WERI-Rb-1 (cell line): ENCODE data around the gene MPND.

ENCODE experiments used
- DNase-seq: peaks from one replicate; pipeline ENCODE4 v3.0.0-alpha.2; 2020
- H3K27ac ChIP-seq: fragments of 250-450 bp; sonication (Bioruptor Pico); 2 replicates; pipeline ENCODE4 v1.5.1; 2020; ENCODE audit warnings: mild to moderate bottlenecking, moderate library complexity
- H3K27me3 ChIP-seq: fragments of 250-450 bp; sonication (Bioruptor Pico); 2 replicates; pipeline ENCODE4 v1.5.1; 2021; ENCODE audit warnings: mild to moderate bottlenecking, low read depth, moderate library complexity; ENCODE audit not compliant: insufficient read depth, severe bottlenecking
- H3K36me3 ChIP-seq: fragments of 250-450 bp; sonication (Bioruptor Pico); 2 replicates; pipeline ENCODE4 v1.5.1; 2020; ENCODE audit warnings: mild to moderate bottlenecking, moderate library complexity
- H3K4me3 ChIP-seq: 2 replicates; pipeline ENCODE4 v1.5.1; 2011; ENCODE audit warnings: low read depth, mild to moderate bottlenecking, control low read depth, low read length
- H3K9me3 ChIP-seq: fragments of 250-450 bp; sonication (Bioruptor Pico); 2 replicates; pipeline ENCODE4 v1.5.1; 2021; ENCODE audit warnings: mild to moderate bottlenecking, moderate library complexity; ENCODE audit not compliant: severe bottlenecking
- TF ChIP-seq, protein P1 (sequence below): IDR thresholded peaks from 2 replicates; pipeline ENCODE4 v1.5.1; 2011; ENCODE audit warnings: low read depth, mild to moderate bottlenecking, control low read depth, inconsistent platforms, low read length

MPND gene

DNA sequence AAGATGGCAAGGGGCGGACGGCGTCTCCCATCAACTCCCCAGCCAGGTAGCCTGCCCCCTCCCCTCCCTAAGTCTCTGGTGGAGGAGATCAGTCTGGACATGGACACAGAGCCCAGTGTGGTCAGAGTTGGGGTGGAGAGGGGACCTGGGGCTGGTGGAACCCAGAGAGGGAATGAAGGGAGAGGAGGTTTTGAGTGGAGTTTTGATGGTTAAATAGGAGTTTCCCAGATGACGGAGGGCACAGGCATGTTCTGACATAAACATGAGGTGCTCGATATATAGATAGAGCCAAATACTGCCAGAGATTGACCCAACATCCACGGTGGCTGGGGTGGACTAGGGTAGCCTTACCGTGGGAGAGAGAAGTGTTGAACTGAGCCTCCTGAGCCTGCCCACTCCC is 24.9 kb upstream of the MPND start:
- Histone ChIP-seq H3K36me3 (peaks cover 12% of the 10 kb centered on the region), H3K9me3 (peaks cover 8% of the 10 kb centered on the region), H3K27me3 (no peaks in the 10 kb centered on the region), H3K27ac (no peak overlapping the region), H3K4me3 (no peak overlapping the region)
- DNase-seq: no peak
- TF ChIP-seq, protein P1, sequence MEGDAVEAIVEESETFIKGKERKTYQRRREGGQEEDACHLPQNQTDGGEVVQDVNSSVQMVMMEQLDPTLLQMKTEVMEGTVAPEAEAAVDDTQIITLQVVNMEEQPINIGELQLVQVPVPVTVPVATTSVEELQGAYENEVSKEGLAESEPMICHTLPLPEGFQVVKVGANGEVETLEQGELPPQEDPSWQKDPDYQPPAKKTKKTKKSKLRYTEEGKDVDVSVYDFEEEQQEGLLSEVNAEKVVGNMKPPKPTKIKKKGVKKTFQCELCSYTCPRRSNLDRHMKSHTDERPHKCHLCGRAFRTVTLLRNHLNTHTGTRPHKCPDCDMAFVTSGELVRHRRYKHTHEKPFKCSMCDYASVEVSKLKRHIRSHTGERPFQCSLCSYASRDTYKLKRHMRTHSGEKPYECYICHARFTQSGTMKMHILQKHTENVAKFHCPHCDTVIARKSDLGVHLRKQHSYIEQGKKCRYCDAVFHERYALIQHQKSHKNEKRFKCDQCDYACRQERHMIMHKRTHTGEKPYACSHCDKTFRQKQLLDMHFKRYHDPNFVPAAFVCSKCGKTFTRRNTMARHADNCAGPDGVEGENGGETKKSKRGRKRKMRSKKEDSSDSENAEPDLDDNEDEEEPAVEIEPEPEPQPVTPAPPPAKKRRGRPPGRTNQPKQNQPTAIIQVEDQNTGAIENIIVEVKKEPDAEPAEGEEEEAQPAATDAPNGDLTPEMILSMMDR: no peak

DNA sequence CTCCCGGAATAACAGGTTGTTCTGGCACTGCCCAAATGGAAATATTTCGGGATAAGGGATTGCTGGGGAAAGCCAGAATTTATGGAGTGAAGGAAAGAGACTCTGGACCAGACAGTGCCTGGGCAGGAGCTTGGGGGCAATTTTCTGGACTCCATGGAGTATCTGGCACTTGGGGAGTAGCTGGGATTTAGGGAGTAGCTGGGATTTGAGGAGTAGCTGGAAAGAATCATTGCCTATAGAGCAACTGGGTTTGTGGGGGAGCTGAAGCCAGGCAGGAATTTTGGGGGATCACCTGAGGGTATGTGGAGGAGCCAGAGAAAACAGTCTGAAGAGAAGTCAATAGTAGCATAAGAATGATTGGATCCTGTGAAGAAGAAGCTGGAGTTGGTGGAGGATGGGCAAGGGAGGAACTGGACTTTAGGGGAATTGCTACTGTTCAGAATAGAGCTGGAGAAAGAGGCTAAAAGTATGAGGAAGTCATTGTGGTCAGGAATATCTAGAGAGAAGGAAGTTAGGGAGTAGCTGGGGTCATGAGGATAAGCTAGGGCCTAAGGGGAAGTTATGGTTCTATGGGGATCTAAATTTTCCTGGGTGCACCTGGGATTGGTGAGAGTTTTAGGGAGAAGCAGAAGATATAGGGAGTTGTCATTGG is 24.2 kb upstream of the MPND start:
- no peak for DNase-seq
- no peaks in the 10 kb centered on the region for H3K27me3 ChIP-seq
- H3K27ac ChIP-seq: no peak overlapping the region
- TF ChIP-seq, protein P1: no peak
- H3K9me3 ChIP-seq: peaks cover 8% of the 10 kb centered on the region
- peaks cover 12% of the 10 kb centered on the region for H3K36me3 ChIP-seq
- H3K4me3 ChIP-seq: no peak overlapping the region

DNA sequence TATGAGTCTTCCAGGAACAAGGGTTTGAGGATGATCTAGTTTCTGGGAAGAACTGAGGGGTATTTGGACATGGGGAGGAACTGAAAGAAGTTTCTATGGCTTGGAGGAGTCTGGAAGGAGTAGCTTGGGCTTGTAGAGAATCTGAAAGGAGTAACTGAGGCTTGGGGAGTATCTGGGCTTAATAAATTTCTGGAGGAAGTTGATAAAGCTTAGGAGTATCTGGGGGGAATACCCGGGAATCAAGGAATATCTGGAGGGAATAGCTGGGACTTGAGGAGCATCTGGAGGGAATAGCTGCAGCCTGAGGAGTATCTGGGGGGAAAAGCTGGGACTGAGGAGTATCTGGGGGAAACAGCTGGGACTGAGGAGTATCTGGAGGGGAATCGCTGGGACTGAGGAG is 22.9 kb upstream of the MPND start:
- peaks cover 12% of the 10 kb centered on the region for H3K36me3 ChIP-seq
- H3K27me3 ChIP-seq: no peaks in the 10 kb centered on the region
- H3K27ac ChIP-seq: no peak overlapping the region
- H3K9me3 ChIP-seq: peaks cover 8% of the 10 kb centered on the region
- no peak overlapping the region for H3K4me3 ChIP-seq
- TF ChIP-seq, protein P1: no peak
- DNase-seq: no peak

DNA sequence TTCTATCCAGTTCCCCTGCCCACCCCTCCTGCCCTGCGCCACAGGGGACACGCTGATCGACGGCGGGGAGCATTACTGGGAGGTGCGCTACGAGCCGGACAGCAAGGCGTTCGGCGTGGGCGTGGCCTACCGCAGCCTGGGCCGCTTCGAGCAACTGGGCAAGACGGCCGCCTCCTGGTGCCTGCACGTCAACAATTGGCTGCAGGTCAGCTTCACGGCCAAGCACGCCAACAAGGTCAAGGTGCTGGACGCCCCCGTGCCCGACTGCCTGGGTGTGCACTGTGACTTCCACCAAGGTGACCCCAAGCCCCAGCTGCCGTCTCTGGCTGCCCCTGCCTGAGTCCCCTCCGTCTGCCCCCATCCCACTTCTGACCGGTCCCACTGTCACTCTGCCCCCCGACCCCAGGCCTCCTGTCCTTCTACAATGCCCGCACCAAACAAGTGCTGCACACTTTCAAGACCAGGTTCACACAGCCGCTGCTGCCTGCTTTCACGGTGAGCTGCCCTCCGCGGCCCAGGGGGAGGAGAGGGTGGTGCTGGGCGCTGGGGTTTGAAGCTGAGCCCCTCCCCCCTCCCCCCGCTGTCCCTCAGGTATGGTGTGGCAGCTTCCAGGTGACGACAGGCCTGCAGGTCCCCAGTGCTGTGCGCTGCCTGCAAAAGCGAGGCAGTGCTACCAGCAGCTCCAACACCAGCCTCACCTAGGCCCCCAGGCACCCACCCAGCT is 20.3 kb upstream of the MPND start:
- TF ChIP-seq, protein P1: no peak

DNA sequence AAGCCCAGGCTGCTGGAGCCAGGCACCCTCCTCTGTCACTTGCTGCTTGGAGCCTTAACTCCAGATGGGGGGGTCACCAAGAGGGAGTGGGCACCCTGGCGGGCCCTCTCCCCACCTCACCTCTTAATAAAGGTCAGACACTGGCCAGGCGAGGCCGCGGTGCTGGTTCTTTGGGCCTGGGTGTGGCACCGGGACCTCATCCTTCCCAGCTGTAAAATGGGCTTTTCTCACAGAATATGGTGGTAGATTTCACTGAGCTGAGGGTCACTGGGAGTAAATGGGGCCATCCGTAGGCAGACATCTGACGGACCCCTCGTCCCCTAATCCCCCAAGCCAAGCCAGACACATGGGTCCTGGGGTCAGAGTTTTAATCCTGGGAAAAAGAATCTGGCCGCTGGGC is 19.7 kb upstream of the MPND start:
- Histone ChIP-seq H3K4me3 (no peak overlapping the region), H3K36me3 (no peaks in the 10 kb centered on the region), H3K27ac (no peak overlapping the region), H3K27me3 (no peaks in the 10 kb centered on the region), H3K9me3 (peaks cover 8% of the 10 kb centered on the region)
- TF ChIP-seq, protein P1: no peak
- no peak for DNase-seq

More for the DNA sequence above, 20.3 kb upstream of the MPND start:
- Histone ChIP-seq H3K4me3 (no peak overlapping the region), H3K27me3 (no peaks in the 10 kb centered on the region), H3K27ac (no peak overlapping the region), H3K36me3 (peaks cover 3% of the 10 kb centered on the region; the same call in 1 of the 2 replicates), H3K9me3 (peaks cover 8% of the 10 kb centered on the region)
- no peak for DNase-seq
